ENCODE data around the gene OBSCN.
"Not testable (repeated sequence)": the region's sequence is repeated elsewhere in the genome, so short reads cannot be mapped to it uniquely, and the experiment has no call there.

OBSCN gene

DNA sequence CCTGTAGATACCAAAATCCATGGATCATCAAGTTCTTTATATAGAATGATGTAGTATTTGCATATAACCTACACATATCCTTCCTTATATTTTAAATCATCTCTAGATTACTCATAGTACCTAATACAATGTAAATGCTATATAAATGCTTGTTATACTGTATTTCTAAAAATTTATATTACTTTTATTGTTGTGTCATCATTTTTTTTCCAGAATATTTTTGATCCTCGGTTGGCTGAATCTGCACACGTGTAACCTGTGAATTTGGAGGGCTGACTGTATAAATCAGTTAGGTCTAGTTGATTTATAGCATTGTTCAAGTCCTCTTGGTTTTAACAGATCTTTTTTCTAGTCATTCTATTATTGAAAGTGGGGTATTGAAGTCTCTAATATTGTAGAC lies 23.3 kb downstream of the OBSCN start:
- H3K4me3 ChIP-seq (ENCODE audit: low read length), result no peak overlapping the region
- H3K9me3 ChIP-seq (ENCODE audit: insufficient read depth, low read depth, low read length), result no peaks in the 10 kb centered on the region
- H3K9ac ChIP-seq (ENCODE audit: low read depth, low read length), result no peak overlapping the region
- H3K27me3 ChIP-seq (ENCODE audit: insufficient read depth, low read length), result no peaks in the 10 kb centered on the region
- no peaks in the 10 kb centered on the region for H3K4me1 ChIP-seq (ENCODE audit: insufficient read depth, low read length)
- H3K27ac ChIP-seq (ENCODE audit: low read length), result no peak overlapping the region
- H3K36me3 ChIP-seq (ENCODE audit: insufficient read depth, low read depth, low read length), result peaks cover 64% of the 10 kb centered on the region

DNA sequence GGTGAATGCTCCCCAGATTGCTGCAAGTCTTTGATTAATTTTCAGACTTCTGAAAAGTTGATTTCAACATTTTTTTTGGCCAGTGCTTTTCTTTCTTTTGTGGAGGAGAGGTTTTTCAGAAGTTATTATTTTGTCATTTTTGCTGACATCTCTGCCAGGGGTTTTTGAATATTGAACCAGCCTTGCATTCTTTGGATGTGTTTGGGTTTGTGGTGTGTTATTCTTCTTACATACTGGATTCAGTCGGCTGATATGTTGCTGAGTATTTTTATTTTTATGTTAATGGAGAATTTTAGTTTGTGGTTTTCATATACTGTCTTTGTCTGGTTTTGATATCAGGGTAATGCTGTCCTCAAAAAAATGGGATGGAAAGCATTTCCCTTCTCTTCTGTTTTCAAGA lies 25.3 kb downstream of the OBSCN start:
- H3K27me3 ChIP-seq (ENCODE audit: insufficient read depth, low read length), result no peaks in the 10 kb centered on the region
- no peaks in the 10 kb centered on the region for H3K4me1 ChIP-seq (ENCODE audit: insufficient read depth, low read length)
- H3K36me3 ChIP-seq (ENCODE audit: insufficient read depth, low read depth, low read length), result peaks cover 51% of the 10 kb centered on the region
- no peaks in the 10 kb centered on the region for H3K9me3 ChIP-seq (ENCODE audit: insufficient read depth, low read depth, low read length)
- no peak overlapping the region for H3K9ac ChIP-seq (ENCODE audit: low read depth, low read length)
- H3K4me3 ChIP-seq (ENCODE audit: low read length), result no peak overlapping the region
- no peak overlapping the region for H3K27ac ChIP-seq (ENCODE audit: low read length)

DNA sequence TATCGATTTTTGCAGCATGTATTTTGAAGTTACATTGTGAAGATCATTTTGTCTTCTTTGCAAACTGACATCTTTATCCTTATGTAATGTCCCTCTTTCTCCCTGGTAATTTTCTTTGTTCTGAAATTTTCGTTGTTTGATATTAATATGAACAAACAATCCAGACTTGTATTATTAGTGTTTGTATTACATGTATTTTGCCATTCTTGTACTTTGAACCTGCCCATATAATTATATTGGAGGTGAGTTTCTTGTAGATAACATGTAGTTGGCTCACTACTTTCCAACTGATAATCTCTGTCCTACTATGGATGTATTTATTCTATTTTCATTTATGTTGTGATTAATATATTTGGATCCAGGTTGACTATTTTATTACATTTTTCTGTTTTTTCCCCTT lies 27.1 kb downstream of the OBSCN start:
- peaks cover 57% of the 10 kb centered on the region for H3K36me3 ChIP-seq (ENCODE audit: insufficient read depth, low read depth, low read length)
- no peak overlapping the region for H3K9ac ChIP-seq (ENCODE audit: low read depth, low read length)
- no peak overlapping the region for H3K27ac ChIP-seq (ENCODE audit: low read length)
- H3K9me3 ChIP-seq (ENCODE audit: insufficient read depth, low read depth, low read length), result 0 out of 2 replicates have a peak, but pooled peaks cover 6% of the 10 kb centered on the region
- H3K4me3 ChIP-seq (ENCODE audit: low read length), result no peak overlapping the region
- no peaks in the 10 kb centered on the region for H3K4me1 ChIP-seq (ENCODE audit: insufficient read depth, low read length)
- H3K27me3 ChIP-seq (ENCODE audit: insufficient read depth, low read length), result no peaks in the 10 kb centered on the region

DNA sequence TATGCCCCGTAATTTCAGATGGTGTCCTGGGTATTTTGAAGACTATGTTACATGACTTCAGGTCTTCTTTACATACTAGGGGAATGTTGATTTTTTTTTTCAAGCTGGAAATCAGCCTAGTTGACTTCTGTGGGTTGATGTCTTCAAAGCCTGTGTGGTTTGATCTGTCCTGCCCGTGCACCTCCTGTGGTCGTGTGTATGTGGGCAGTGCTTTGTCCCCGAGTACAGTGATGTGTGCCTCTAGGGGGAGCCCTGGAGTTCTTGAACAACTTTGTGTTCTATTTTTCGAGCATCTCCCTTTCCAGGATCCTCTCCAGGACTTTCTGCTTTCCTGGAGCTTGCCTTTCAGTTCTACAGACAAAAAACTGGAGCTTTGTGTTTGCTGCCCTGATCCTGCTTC lies 28.9 kb downstream of the OBSCN start:
- no peaks in the 10 kb centered on the region for H3K4me1 ChIP-seq (ENCODE audit: insufficient read depth, low read length)
- no peak overlapping the region for H3K27ac ChIP-seq (ENCODE audit: low read length)
- no peak overlapping the region for H3K9ac ChIP-seq (ENCODE audit: low read depth, low read length)
- H3K9me3 ChIP-seq (ENCODE audit: insufficient read depth, low read depth, low read length), result peaks cover 19% of the 10 kb centered on the region
- peaks cover 55% of the 10 kb centered on the region for H3K36me3 ChIP-seq (ENCODE audit: insufficient read depth, low read depth, low read length)
- H3K4me3 ChIP-seq (ENCODE audit: low read length), result no peak overlapping the region
- H3K27me3 ChIP-seq (ENCODE audit: insufficient read depth, low read length), result no peaks in the 10 kb centered on the region

DNA sequence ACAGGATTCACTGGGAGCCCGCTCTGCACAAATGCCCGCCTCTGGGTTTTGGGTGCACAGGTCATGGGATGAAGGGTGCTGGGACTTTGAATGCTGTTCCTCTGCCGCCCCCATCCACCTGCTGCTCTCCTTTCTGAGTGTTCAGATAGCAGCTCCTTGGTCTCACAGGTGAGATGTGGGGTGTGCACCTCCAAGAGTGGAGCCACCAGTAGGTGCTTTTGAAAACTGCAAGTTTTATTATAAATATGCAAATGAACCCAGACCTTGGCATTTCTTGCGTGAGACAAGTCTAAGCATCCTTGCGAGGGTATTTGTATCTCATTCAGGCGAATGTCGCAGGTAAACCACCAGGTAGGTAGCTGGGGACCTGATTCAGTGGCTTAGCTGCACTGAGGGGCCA lies 30.2 kb downstream of the OBSCN start:
- no peaks in the 10 kb centered on the region for H3K27me3 ChIP-seq (ENCODE audit: insufficient read depth, low read length)
- no peak overlapping the region for H3K9ac ChIP-seq (ENCODE audit: low read depth, low read length)
- H3K4me3 ChIP-seq (ENCODE audit: low read length), result no peak overlapping the region
- no peaks in the 10 kb centered on the region for H3K4me1 ChIP-seq (ENCODE audit: insufficient read depth, low read length)
- no peak overlapping the region for H3K27ac ChIP-seq (ENCODE audit: low read length)
- peaks cover 55% of the 10 kb centered on the region for H3K36me3 ChIP-seq (ENCODE audit: insufficient read depth, low read depth, low read length)
- peaks cover 31% of the 10 kb centered on the region for H3K9me3 ChIP-seq (ENCODE audit: insufficient read depth, low read depth, low read length)

DNA sequence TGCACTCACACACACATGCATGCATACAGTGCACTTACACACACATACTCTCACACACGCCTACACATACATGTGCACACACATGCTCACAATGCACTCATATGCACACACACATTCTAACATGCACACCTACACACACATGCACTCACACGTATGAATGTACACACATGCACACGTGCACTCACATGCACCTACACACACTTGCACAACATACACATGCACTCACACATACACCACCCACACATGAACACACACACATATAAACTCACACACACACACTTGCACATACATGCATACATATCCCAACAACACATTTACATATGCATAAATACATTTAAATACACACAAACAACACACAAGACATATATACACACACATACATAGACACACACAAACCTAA lies 30.6 kb downstream of the OBSCN start:
- H3K27ac ChIP-seq (ENCODE audit: low read length), result no peak overlapping the region
- H3K36me3 ChIP-seq (ENCODE audit: insufficient read depth, low read depth, low read length), result peaks cover 59% of the 10 kb centered on the region
- no peak overlapping the region for H3K4me3 ChIP-seq (ENCODE audit: low read length)
- no peaks in the 10 kb centered on the region for H3K27me3 ChIP-seq (ENCODE audit: insufficient read depth, low read length)
- no peak overlapping the region for H3K9ac ChIP-seq (ENCODE audit: low read depth, low read length)
- H3K9me3 ChIP-seq (ENCODE audit: insufficient read depth, low read depth, low read length), result peaks cover 36% of the 10 kb centered on the region
- no peaks in the 10 kb centered on the region for H3K4me1 ChIP-seq (ENCODE audit: insufficient read depth, low read length)

DNA sequence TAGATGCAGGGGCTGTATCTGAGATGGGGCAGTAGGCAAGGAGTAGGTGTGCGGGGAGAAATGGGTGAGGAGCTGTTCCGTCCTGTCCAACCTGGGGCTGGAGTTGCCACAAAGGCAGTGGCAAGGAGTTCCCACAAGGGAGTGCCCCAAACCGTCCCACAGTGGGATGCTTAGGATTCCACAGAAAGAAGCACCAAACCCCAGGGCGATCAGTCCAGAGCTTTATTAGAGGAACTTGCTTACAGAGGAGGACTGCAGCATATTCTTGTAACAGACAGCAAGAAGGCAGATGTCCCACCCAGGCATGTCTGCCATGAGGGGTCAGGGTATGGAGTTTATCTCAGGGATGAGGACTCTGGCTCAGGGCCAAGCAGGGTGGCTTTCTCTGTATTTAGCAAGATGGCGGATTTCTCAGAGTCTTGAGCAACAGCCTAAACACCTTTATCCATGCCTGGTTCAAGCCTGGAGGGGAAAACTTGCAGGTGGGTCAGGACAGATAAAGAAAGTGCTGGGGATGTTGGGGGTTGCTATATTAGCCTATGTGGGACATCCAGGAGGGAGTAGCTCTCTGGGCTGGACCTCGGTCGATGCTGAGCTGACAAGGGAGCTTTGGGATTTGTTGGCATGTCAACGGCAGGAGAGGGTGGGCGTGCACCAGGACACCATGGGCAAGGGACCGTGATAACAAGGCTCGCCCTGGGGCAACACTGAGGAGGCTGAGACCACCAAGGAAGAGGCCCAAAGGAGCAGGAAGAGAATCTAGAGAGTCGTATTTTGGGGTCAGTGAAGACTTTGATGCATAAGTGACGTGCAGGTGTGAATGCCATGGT lies 32.8 kb downstream of the OBSCN start:
- Histone ChIP-seq H3K36me3 (ENCODE audit: insufficient read depth, low read depth, low read length) (peaks cover 78% of the 10 kb centered on the region), H3K9me3 (ENCODE audit: insufficient read depth, low read depth, low read length) (peaks cover 56% of the 10 kb centered on the region), H3K4me3 (ENCODE audit: low read length) (no peak overlapping the region), H3K27ac (ENCODE audit: low read length) (no peak overlapping the region), H3K4me1 (ENCODE audit: insufficient read depth, low read length) (no peaks in the 10 kb centered on the region), H3K9ac (ENCODE audit: low read depth, low read length) (no peak overlapping the region), H3K27me3 (ENCODE audit: insufficient read depth, low read length) (no peaks in the 10 kb centered on the region)

DNA sequence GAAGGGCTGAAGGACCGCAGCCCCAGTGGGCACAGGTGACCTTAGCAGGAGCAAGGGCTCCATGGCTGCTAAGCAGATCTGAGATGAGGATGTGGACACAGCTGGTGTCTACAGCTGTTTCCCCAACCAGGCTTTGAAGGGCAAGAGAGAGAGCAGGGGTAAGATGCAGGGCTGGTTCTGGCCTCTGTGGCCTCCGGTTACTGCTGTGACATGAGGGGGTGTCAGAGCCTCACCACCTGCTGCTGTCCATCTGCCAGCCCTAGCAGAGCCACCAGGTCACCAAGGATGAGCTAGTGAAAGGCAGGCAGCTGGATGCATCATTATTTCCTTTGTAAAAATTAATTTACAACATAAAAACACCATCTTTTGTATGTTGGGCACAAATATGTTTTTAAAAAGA lies 33.4 kb downstream of the OBSCN start:
- no peaks in the 10 kb centered on the region for H3K4me1 ChIP-seq (ENCODE audit: insufficient read depth, low read length)
- no peaks in the 10 kb centered on the region for H3K27me3 ChIP-seq (ENCODE audit: insufficient read depth, low read length)
- H3K9me3 ChIP-seq (ENCODE audit: insufficient read depth, low read depth, low read length), result peaks cover 62% of the 10 kb centered on the region
- H3K36me3 ChIP-seq (ENCODE audit: insufficient read depth, low read depth, low read length), result peaks cover 84% of the 10 kb centered on the region
- no peak overlapping the region for H3K27ac ChIP-seq (ENCODE audit: low read length)
- H3K9ac ChIP-seq (ENCODE audit: low read depth, low read length), result no peak overlapping the region
- no peak overlapping the region for H3K4me3 ChIP-seq (ENCODE audit: low read length)

DNA sequence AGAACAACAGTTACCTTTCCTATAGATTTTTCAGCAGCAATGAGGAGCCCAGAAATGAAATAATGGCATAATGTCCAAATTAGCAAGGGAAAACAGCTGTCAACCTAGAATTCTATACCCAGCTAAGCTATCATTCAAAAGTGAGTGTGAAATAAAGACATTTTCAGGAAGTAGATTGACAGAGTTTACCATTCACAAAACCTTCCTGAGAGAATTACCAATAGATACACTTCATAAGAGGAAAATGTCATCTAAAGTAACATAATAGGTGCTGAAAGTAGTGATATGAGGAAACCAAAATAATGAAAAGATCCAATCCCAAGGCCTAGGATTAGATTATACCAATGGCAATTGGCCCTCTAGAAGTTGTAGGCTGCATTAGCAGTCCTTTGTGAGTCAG lies 34.6 kb downstream of the OBSCN start:
- H3K4me3 ChIP-seq (ENCODE audit: low read length), result no peak overlapping the region
- H3K36me3 ChIP-seq (ENCODE audit: insufficient read depth, low read depth, low read length), result peaks cover 96% of the 10 kb centered on the region
- no peak overlapping the region for H3K27ac ChIP-seq (ENCODE audit: low read length)
- H3K9me3 ChIP-seq (ENCODE audit: insufficient read depth, low read depth, low read length), result peaks cover 64% of the 10 kb centered on the region
- no peak overlapping the region for H3K9ac ChIP-seq (ENCODE audit: low read depth, low read length)
- H3K27me3 ChIP-seq (ENCODE audit: insufficient read depth, low read length), result no peaks in the 10 kb centered on the region
- H3K4me1 ChIP-seq (ENCODE audit: insufficient read depth, low read length), result no peaks in the 10 kb centered on the region

DNA sequence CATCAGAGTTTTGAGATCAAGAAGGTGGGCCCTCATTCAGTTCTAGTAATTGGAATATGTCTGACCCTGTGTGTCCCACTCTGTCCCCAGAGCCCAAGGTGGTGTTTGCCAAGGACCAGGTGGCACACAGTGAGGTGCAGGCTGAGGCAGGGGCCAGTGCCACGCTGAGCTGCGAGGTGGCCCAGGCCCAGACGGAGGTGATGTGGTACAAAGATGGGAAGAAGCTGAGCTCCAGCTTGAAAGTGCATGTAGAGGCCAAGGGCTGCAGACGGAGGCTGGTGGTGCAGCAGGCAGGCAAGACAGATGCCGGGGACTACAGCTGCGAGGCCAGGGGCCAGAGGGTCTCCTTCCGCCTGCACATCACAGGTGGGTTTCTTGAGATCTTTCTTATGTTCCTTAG lies 35.2 kb downstream of the OBSCN start:
- H3K9me3 ChIP-seq (ENCODE audit: insufficient read depth, low read depth, low read length), result peaks cover 64% of the 10 kb centered on the region

DNA sequence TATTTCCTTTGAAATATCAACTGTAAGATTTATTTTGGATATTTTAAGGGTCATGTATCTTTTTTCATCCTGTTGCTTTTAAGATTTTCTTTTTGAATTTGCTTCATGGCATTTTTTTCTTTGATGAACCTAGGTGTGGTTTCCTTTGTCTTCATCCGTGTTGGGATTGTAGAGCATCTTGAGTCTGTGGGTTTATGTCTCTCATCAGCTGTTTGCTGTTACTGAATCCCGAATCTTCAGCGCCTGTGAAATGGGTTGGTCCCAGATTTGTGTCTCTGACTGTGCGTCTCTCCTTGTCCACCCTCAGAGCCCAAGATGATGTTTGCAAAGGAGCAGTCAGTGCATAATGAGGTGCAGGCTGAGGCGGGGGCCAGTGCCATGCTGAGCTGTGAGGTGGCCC lies 36.1 kb downstream of the OBSCN start:
- H3K4me3 ChIP-seq (ENCODE audit: low read length); H3K27me3 ChIP-seq (ENCODE audit: insufficient read depth, low read length); H3K9ac ChIP-seq (ENCODE audit: low read depth, low read length); H3K27ac ChIP-seq (ENCODE audit: low read length); H3K4me1 ChIP-seq (ENCODE audit: insufficient read depth, low read length): not testable (repeated sequence)
- peaks cover 97% of the 10 kb centered on the region for H3K36me3 ChIP-seq (ENCODE audit: insufficient read depth, low read depth, low read length)
- H3K9me3 ChIP-seq (ENCODE audit: insufficient read depth, low read depth, low read length), result peaks cover 60% of the 10 kb centered on the region

More for the DNA sequence above, 35.2 kb downstream of the OBSCN start:
- Histone ChIP-seq H3K9ac (ENCODE audit: low read depth, low read length) (no peak overlapping the region), H3K27me3 (ENCODE audit: insufficient read depth, low read length) (no peaks in the 10 kb centered on the region), H3K27ac (ENCODE audit: low read length) (no peak overlapping the region), H3K4me3 (ENCODE audit: low read length) (no peak overlapping the region), H3K36me3 (ENCODE audit: insufficient read depth, low read depth, low read length) (peaks cover 97% of the 10 kb centered on the region), H3K4me1 (ENCODE audit: insufficient read depth, low read length) (no peaks in the 10 kb centered on the region)

DNA sequence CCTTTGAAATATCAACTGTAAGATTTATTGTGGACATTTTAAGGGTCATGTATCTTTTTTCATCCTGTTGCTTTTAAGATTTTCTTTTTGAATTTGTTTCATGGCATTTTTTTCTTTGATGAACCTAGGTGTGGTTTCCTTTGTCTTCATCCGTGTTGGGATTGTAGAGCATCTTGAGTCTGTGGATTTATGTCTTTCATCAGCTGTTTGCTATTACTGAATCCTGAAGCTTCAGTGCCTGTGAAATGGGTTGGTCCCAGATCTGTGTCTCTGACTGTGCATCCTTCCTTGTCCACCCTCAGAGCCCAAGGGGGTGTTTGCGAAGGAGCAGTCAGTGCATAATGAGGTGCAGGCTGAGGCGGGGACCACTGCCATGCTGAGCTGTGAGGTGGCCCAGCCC lies 37.3 kb downstream of the OBSCN start:
- no peaks in the 10 kb centered on the region for H3K4me1 ChIP-seq (ENCODE audit: insufficient read depth, low read length)
- H3K9me3 ChIP-seq (ENCODE audit: insufficient read depth, low read depth, low read length), result peaks cover 58% of the 10 kb centered on the region
- no peak overlapping the region for H3K27ac ChIP-seq (ENCODE audit: low read length)
- no peak overlapping the region for H3K9ac ChIP-seq (ENCODE audit: low read depth, low read length)
- H3K27me3 ChIP-seq (ENCODE audit: insufficient read depth, low read length), result no peaks in the 10 kb centered on the region
- no peak overlapping the region for H3K4me3 ChIP-seq (ENCODE audit: low read length)
- H3K36me3 ChIP-seq (ENCODE audit: insufficient read depth, low read depth, low read length), result peaks cover 96% of the 10 kb centered on the region
